GM10847 (cell line): ENCODE measurements around the gene G6PC1.

Source experiments
- POLR2A ChIP-seq: IDR thresholded peaks from 2 replicates; pipeline ENCODE4 v1.6.1; 2011; ENCODE audit not compliant: insufficient read length; ENCODE audit errors: extremely low read depth

Gene G6PC1

GRCh38 chr17:42937712-42938596 lies 37.4 kb downstream of the G6PC1 start:
- TF ChIP-seq POLR2A, result no peak

GRCh38 chr17:42944211-42944610 lies 43.6 kb downstream of the G6PC1 start:
- no peak for TF ChIP-seq POLR2A

- no peak for TF ChIP-seq POLR2A
Measured at GRCh38 chr17:42946812-42947211, 46.2 kb downstream of the G6PC1 start.

- no peak for TF ChIP-seq POLR2A
Measured at GRCh38 chr17:42950044-42950783, 49.6 kb downstream of the G6PC1 start.
